Stimulated activated CD8-positive, alpha-beta memory T cell treated with anti-CD3 and anti-CD28 coated beads, Interleukin-2, amount 100 ng/mL, for 1 hour (primary cell): Measurements from ENCODE around the gene RAB10.
"Not testable (repeated sequence)": the region's sequence is repeated elsewhere in the genome, so short reads cannot be mapped to it uniquely, and the experiment has no call there.

ENCODE experiments used
- DNase-seq, 2 donors: peaks; one replicate each; pipeline ENCODE4 v3.0.0-alpha.2; 2020; ENCODE audit warnings: low read depth in 2 of 2

Gene RAB10

GRCh38 chr2:26033818-26034636 is at the start of gene RAB10:
RAB10 (plus strand) TSS chr2:26034084; CDS start chr2:26034609, 525 bp downstream.
- DNase-seq, result peak; percentile 97 to 99

DNA sequence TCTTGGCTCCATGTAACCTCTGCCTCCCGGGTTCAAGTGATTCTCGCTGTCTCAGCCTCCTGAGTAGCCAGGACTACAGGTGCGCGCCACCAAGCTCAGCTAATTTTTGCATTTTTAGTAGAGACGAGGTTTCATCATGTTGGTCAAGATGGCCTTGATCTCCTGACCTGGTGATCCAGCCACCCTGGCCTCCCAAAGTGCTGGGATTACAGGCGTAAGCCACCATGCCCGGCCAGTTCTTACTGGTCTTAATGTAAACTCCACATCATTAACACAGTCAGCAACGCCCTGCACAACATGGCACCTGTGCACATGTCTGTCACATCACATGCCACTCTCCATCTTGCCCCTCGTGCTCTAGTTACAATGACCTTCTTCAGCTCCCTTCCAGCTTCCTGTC is 45.8 kb upstream of the RAB10 start:
- DNase-seq, result no peak

DNA sequence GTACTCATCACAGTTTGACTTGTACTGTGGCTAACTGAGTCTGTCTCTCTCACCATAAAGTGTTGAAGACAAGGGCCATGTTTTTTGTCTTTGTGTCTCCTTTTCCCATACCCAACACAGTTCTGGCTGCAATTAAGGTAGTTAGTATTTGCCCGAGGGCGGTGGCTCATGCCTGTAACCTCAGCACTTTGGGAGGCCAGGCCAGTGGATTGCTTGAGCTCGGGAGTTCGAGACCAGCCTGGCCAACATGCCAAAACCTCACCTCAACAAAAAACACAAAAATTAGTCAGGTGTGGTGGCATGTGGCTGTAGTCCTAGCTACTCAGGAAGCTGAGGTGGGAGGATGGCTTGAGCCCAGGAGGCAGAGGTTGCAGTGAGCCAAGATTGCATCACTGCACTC is 44.7 kb upstream of the RAB10 start:
- no peak for DNase-seq

GRCh38 chr2:25991965-25992364 is 41.9 kb upstream of the RAB10 start:
- DNase-seq, result no peak

DNA sequence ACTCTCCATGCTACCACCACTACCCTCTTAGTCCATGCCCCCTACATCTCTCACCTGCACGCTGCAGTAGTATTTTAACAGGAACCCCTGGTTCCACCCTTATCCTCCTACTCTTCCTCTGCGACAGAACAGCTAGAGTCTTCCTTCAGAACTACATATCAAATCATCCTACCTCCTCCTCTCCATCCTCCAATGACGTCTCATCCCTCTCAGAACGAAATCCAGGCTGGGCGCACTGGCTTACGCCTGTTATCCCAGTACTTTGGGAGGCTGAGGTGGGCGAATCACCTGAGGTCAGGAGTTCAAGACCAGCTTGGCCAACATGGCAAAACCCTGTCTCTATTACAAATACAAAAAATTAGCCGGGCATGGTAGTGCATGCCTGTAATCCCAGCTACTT is 41.3 kb upstream of the RAB10 start:
- no peak for DNase-seq

DNA sequence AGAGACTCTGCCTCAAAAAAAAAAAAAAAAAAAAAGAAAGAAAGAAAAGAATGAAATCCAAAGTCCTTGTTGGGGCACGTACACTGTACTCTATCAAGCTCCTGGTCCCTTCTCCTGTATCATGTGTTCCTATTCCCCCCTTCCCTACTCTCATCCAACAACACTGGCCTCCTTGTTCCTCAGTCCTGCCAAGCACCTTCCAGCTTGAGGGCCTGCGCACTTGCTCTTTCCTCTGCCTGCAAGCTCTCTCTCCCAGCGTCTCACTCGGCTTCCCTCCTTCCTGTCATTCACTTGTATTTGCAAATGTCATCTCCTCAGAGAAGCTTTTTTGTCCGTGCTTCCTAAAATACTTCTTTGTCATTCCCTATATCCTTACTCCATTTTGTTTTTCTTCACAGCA is 40.8 kb upstream of the RAB10 start:
- no peak for DNase-seq

GRCh38 chr2:25994509-25994908 is 39.4 kb upstream of the RAB10 start:
- DNase-seq, result no peak

GRCh38 chr2:25996844-25997243 is 37.0 kb upstream of the RAB10 start:
- no peak for DNase-seq

DNA sequence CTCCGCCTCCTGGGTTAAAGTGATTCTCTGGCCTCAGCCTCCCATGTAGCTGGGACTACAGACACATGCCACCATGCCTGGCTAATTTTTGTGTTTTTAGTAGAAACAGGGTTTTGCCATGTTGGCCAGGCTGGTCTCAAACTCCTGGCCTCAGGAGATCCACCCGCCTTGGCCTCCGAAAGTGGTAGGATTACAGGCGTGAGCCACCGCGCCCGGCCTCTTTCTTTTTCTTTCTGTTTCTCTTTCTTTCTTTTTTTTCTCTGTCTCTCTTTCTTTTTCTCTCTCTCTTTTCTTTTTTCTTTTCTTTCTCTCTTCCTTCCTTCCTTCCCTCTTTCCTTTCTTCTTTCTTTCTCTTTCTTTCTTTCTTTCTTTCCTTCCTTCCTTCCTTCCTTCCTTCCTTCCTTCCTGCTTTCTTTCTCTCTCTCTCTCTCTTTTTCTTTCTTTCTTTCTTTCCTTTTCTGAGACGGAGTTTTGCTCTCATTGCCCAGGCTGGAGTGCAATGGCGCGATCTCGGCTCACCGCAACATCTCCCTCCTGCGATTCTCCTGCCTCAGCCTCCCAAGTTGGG is 35.0 kb upstream of the RAB10 start:
- DNase-seq, result not testable (repeated sequence)

- not testable (repeated sequence) for DNase-seq
Observed at GRCh38 chr2:25999406-25999805, 34.5 kb upstream of the RAB10 start.

DNA sequence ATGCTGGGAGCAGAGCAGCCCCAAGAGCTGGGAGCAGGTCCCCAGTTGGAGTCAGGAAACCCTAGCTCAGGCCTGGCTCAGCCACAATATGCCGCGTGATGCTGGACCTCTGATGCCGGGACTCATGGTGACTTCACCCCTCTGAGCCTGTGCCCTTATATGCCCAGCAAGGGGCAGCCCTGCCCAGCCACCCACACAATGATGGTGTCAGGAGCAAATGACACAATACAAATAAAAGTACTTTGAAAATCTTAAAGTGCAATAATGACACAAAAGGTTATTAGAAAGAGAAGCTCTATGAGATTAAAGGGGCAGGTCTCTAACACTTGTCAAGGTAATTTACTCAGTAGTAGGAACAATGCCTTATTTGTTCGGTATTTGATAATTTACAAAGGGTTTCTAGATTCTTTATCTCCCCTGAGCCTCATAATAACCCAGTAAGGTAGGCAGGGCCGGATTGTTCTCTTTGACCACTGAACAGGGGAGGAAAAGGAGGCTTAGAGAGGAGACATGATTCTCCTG is 33.3 kb upstream of the RAB10 start:
- no peak for DNase-seq

GRCh38 chr2:26001743-26002351 is 32.0 kb upstream of the RAB10 start:
- DNase-seq, result no peak

GRCh38 chr2:26002632-26003310 is 31.1 kb upstream of the RAB10 start:
- no peak for DNase-seq

- DNase-seq, result no peak
Observed at GRCh38 chr2:26008095-26008494, 25.8 kb upstream of the RAB10 start.

DNA sequence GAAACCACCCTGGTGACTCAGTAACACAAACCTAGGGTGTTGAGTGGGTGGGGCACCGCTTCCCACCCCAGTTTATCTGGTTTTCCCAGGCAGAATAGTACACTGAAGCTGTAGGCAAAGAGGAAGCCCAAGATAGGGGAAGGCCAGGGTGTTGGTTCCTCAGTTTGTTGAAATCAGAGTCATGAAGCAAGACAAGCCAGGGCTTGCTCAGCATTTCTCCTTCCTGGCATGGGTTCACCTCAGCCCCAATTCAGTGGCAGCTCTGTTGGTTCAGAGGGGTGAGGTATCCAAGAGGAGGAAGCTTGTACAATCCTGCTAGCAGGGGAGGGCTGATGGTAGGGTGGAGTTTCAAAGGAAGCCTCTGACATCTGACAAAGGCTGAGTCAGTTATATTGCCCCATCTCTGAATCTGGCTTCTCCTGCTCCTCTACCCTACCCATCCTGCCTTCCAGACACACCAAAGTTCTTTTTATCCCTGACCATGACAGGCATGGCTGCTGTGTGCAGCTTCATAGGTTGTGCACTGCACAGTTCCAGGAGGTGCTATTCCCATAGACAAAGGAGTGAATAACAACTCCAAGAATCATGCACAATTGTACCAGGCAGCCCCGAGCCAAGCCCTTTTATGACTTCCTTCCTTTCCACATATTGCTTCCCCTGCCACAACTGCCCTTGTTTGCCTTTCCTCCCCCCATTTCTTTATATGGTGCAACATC is 24.9 kb upstream of the RAB10 start:
- DNase-seq, result no peak

DNA sequence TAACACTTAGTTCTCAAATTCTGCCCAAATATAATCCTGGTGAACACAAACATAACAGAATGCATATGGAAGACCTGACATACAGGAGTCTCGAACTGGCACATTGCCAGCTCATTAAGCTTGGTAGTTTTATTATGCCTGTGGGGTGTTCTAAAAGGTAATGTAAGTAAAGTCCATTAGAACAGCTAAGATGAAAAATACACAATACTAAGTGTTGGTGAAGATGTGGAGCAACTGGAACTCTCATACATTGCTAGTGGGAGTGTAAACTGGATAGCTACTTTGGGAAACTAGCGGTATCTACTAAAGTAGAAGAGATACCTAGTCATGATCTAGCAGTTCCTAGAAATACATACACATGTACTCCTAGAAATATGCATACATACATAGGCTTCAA is 24.3 kb upstream of the RAB10 start:
- no peak for DNase-seq

GRCh38 chr2:26010943-26011342 is 22.9 kb upstream of the RAB10 start:
- no peak for DNase-seq

GRCh38 chr2:26011609-26011989 is 22.3 kb upstream of the RAB10 start:
- DNase-seq, result no peak

DNA sequence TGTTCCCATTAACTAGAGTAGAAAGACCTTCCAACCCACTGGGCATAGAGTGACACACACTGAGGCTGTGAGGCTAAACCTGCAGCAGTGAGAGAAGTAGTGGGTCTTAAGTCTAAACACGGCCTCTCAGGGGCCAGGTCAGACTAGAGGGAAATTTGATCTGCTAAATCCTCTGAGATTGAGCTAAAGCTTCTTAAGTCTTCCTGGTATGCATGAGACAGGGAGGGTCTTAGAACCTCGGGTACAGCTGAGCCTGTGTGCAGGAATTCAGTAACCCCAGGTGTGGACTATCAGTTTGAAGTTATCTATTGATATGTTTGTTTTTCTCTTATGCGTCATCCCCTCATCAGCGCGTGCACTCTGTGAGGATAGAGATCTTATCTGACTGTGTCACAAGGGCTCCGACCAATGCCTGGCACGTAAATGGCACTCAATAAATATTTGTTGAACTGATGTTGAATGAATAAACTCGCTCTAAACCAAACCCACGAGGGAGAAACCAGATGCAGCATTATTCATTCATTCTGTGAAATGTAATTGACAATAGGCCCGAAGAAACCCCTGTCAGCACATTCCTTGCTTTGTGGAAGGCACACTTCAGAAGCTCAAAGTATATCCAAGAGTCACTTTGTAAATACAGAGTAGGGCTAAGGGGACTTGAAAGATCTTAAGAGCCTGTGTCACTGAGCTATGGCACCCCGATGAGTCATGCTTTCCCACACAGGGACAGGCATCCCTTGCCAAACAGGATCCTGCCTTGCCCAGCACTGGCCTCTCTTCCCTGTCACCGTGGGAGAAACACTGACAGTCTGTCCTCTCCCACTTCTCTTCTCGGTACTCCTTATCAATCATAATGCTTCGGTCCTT is 21.7 kb upstream of the RAB10 start:
- DNase-seq, result no peak

- DNase-seq, result no peak
Observed at GRCh38 chr2:26013668-26014067, 20.2 kb upstream of the RAB10 start.
